GM19372 (cell line): ENCODE data around the gene MED16.

ENCODE experiments used
- ATAC-seq: cut with Tn5 transposase; IDR thresholded peaks from one replicate; pipeline ENCODE4 v1.9.1; 2021; ENCODE audit warnings: mild to moderate bottlenecking, low read depth, moderate library complexity; ENCODE audit not compliant: unreplicated experiment

Gene MED16

DNA sequence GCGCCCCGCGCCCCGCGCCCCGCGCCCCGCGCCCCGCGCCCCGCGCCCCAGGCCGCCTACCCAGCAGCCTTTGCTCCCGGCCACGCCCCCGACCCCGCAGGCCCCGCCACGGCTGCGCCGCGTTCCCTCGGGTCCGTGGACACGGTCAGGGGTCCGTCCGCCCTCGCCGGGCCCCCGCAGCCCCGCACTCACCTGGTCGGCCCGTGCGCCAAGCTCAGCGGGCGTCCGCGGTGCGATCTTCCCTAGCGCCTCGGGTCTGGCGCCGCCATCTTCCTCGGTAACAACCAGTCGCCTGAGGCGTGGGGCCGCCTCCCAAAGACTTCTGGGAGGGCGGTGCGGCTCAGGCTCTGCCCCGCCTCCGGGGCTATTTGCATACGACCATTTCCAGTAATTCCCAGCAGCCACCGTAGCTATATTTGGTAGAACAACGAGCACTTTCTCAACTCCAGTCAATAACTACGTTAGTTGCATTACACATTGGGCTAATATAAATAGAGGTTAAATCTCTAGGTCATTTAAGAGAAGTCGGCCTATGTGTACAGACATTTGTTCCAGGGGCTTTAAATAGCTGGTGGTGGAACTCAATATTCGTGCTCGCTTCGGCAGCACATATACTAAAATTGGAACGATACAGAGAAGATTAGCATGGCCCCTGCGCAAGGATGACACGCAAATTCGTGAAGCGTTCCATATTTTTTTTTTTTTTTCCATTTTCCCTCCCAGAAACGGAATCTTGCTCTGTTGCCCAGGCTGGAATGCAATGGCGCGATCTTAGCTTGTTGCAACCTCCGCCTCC lies at the start of gene MED16, which contains the start of gene RNU6-9:
Gene MED16, minus strand, starts transcription at position 294 of the 796 bp plus-strand sequence. CDS start 2,056 bp downstream, outside the sequence.
Gene RNU6-9, plus strand, starts transcription at position 591 of the 796 bp plus-strand sequence.
- ATAC-seq, result peak; percentile 79

- ATAC-seq, result no peak
Observed at GRCh38 chr19:942133-942645, 49.2 kb upstream of the MED16 start.

DNA sequence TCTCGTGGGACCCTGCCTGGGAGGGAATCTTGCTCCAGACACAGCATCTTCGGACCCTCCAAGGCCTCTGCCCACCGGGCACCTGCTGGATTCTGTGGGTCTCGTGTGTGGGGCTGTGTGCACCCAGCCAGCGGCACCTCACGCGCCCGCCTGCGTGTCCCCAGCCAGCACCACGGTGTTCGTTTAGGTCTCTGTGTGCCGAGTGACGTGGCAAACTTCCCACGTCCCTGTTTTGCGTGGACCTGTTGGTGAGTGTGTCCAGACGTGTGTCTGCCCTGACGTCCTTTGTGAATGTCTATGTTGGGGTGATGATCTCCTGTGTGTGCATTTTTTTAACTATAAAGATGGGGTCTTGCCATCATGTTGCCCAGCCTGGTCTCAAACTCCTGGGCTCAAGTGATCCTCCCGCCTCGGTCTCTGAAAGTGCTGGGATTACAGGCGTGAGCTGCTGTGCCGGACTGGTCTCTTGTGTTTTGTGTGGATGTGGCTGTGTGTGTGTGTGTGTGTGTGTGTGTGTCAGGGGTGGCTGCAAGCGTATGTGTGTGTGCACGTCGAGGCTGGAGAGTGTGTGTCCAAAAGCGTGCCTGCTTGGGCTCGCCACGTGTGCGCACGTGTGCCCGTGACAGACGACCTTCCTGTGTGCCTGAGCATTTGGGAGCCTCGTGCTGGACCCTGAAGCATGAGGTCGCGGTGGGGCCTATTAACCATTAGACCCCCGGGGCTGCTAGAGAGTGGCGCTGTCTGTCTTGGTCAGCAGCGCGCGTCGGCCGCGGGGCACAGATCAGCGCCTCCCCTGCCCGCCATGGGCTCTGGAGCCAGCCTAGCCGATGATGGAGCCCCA lies 48.5 kb upstream of the MED16 start:
- ATAC-seq, result no peak

- no peak for ATAC-seq
Observed at GRCh38 chr19:940591-941291, 47.8 kb upstream of the MED16 start.

DNA sequence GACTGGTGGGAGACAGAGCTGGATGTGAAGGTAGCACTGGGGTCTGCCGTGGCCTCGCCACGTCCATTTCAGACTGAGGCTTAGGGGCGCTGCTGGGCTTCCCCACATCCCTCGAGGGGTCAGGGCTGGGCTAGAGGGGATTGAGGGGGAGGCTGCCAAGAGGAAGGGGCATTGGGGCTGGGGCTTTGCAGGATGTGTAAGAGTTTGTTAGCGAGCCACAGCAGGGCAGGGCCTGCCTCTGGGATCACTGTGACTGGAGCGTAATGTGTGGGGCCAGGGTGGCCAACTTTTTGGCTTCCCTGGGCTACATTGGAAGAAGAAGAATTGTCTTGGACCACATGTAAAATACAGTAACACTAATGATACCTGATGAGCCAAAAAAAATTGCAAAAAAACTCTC lies 46.9 kb upstream of the MED16 start:
- ATAC-seq, result no peak

DNA sequence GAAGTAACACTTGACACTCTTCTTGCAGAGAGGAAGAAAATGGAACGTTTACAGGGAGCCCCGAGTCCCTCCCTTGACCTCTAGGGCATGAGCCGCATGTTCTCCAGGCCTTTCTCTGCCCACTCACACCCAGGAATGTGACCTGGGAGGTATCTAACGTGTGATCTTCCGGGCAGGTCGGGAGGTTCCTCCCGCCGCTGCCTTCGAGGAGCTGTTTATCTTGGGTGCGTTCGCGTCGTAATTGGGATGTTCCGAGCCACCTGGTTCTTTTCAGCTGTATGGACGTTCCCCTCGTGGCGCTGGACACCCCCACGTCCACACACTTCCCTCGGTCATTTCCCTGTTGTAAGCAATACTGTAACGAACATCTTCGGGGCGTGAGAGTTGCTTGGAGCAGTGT lies 46.5 kb upstream of the MED16 start:
- no peak for ATAC-seq

- no peak for ATAC-seq
Observed at GRCh38 chr19:938233-938923, 45.4 kb upstream of the MED16 start.

DNA sequence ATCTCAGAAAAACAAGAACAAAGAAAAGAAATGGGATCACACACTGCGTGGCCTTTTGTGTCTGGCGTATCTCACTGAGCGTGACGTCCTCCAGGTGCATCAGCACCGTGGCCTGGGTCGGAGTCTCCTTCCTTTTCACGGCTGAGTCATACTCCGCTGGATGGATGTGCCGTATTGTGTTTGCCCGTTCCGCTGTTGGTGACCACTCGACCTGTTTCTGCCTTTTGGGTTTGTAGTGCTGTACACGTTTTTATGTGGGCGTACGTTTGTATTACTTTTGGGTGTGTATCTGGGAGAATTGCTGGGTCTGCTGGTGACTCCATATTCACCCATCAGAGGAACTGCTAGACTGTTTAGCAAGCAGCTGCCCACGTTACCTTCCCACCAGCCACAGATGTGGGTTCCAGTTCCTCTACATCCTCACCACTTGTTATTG lies 44.3 kb upstream of the MED16 start:
- no peak for ATAC-seq

- ATAC-seq, result no peak
Observed at GRCh38 chr19:936175-936546, 43.2 kb upstream of the MED16 start.

DNA sequence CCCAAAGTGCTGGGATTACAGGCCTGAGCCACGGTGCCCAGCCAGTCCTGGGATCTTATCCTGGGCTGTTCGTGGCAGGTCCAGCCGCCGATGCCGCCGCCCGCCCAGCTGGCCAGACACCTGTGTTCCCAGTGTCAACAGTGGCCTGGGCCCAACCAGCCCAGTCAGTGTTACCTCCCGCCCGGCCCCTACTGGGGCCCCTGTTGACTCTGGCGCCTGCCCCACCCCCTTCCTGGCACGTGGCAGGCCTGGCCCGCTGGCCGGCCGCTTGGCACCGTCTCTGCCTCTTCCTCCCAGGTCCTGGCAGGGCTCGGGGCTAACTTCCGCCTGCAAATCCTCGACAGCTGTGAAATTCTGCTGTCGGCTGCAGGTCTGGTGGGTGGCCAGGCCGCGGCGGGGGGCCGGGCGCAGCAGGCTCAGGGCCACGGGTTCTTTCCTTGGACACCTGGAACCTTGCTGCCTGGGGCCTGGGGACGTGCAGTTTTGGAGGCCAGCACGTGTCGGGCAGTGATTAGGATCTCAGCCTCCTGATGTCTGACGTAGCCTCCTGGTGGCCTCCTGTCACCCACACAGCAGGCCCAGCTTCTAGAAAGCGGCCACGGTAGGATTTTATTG lies 42.0 kb upstream of the MED16 start:
- ATAC-seq, result no peak

DNA sequence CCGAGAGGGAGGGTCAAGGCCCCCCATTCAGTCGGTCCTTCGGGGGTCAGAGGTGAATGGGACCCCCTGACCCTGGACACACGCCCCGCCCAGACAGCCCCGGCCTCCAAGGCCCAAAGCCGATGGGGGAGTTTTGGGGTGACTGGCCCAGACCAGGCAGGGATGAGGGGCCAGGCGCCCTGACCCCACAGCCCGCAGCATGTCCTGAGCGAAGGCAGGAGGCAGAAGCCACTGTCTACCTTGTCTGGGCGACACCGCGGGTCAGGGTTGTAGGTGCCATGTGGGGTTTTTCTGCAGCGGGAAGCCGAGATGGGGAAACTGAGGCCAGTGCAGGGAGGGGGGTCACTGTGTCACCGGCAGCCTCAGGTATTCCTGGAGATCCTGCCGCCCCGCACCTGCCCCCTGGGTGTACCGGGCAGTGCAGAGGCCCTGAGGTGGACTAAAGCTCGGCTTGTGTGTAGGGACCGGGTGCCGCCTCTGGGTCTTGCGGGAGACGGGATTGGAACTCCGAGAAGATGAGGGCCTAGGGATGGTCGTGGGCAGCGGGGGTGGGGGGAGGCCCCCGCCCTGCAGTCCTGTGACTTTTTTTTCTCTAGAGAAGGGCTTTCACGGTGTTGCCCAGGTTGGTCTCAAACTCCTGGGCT lies 41.3 kb upstream of the MED16 start:
- no peak for ATAC-seq

DNA sequence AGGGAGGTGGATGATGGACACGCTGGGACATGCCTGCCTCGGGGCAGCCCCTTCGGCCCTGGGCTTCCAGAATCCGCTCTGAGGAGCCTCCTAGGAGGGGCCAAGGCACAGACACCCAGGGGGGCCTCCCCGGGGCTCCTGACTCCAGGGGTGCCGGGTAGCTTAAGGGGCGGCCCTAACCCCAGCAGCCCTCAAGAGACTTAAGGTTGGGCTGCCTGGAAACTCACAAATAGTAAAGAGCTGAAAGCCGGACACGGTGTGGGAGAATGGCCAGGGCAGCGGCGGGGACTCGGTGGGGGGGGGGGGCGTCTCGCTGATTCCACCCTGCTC lies 40.5 kb upstream of the MED16 start:
- no peak for ATAC-seq

DNA sequence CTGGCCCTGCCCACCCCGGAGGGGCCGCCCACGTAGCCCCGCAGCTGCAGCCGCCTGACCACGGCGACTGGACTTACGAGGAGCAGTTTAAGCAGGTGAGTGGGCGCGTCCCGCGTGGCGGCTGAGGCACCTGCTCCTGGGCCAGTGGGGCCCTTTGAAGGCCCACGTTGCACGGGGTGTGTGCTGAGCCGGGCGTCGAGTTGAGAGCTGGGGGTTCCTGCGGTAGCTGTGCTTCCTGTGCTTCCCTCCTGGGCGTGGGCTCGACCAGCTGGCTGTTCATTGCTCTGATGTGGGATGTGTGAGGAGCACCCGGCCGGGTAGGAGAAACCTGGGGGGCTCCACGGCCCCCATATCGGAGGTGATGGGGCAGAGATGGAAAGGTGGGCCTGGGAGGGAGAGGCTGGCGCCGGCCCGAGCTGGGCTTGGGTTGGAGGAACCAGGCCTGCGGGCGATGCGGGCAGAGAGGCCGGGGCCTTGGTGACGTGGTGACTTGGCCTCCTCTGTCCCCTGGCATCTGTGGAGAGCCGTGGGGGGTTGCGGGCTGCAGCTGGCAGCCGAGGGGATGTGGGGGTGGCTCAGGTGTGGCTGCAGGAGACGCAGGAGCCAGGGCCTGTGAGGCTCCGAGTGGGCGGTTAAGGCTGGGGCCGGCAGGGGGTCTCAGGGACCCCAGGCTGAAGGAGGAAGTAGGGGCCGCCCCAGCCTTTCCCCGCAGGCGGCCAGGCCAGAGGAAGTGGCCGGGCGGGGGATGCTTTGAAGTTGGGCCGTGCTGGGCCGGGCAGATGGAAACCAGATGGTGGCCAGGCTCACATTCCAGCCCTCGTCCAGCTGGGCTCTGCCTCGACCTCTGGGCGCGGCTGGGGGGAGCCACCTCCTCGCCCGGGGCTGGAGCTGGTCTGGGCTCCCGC lies 39.9 kb upstream of the MED16 start:
- no peak for ATAC-seq

DNA sequence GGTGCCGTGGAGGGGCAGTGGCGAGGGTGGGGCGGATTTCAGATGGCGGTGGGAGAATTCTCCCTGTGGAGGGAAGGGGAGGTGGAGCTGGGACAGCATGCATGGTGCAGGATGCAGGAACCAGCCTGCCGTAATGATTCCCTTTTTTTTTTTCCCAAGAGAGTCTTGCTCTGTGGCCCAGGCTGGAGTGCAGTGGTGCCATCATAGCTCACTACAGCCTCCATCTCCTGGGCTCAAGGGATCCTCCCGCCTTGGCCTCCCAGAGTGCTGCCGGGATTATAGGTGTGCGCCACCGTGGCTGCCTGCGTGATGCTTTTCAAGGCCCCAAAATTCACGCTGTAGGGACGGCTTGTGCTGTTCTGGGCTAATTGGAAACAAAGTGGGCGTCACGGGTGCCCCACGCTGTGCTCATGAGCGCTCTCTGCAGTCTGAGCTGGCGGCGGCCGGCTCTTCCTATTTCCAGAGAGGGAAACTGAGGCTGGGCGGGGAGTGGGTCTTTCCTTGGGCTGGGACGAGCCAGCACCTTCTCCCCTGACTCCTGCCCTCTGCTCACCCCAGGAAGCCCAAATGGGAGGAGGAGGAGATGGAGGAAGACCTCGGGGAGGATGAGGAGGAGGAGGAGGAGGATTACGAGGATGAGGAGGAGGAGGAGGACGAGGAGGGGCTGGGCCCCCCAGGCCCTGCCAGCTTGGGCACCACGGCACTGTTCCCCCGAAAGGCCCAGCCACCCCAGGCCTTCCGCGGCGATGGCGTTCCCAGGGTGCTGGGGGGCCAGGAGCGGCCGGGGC lies 39.1 kb upstream of the MED16 start:
- no peak for ATAC-seq

GRCh38 chr19:929891-930258 lies 36.9 kb upstream of the MED16 start:
- no peak for ATAC-seq

- no peak for ATAC-seq
Observed at GRCh38 chr19:929203-929890, 36.4 kb upstream of the MED16 start.
